Pons (tissue), 1 donor: Measurements from ENCODE around the gene GPR158.

Experiments used
- DNase-seq: peaks from one replicate; pipeline ENCODE4 v3.0.0-alpha.2; 2016; ENCODE audit warnings: low spot score

The GPR158 gene

GRCh38 chr10:25504838-25505237, 330.0 kb downstream of the GPR158 start:
- DNase-seq, result no peak

- no peak for DNase-seq
Observed at GRCh38 chr10:25505466-25505865, 330.7 kb downstream of the GPR158 start.

GRCh38 chr10:25506821-25507335, 332.1 kb downstream of the GPR158 start:
- no peak for DNase-seq

- DNase-seq, result no peak
Observed at GRCh38 chr10:25508112-25508815, 333.5 kb downstream of the GPR158 start.

DNA sequence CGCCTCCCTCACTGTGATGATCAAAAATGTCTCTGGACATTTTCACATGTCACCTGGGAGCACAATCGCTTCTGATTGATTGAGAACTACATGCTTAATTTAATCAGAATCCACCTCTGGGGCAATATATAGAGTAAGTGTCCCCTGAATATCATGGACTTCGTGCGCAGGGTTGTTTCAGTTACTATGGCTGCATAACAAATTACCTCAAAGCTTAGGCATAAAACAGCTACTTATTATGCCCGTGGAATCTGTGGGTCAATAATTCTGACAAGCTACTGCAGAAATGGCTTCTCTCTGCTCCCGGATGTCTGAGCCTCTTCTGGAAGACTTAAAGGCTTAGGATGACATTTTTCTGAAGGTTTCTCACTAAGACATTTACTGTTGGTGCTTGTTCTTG, 334.4 kb downstream of the GPR158 start:
- DNase-seq, result no peak

DNA sequence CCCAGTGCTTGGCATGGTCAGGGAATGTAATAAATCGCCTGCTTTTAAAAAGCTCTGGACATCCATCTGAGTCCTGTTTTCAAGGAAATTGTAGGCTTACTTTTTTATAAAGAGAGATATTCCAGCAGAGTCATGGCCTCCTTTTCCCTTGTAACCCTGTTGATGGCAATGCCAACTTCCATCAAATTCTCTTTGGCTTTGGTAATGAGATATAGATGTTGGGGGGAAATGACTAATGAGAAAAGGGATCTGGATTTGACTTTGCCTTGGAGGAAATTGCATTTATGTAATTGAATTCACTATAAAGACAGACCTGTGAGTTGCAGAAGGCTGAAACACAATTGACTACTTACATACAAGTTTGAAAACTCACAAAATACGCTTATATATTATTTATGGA, 347.5 kb downstream of the GPR158 start:
- no peak for DNase-seq

DNA sequence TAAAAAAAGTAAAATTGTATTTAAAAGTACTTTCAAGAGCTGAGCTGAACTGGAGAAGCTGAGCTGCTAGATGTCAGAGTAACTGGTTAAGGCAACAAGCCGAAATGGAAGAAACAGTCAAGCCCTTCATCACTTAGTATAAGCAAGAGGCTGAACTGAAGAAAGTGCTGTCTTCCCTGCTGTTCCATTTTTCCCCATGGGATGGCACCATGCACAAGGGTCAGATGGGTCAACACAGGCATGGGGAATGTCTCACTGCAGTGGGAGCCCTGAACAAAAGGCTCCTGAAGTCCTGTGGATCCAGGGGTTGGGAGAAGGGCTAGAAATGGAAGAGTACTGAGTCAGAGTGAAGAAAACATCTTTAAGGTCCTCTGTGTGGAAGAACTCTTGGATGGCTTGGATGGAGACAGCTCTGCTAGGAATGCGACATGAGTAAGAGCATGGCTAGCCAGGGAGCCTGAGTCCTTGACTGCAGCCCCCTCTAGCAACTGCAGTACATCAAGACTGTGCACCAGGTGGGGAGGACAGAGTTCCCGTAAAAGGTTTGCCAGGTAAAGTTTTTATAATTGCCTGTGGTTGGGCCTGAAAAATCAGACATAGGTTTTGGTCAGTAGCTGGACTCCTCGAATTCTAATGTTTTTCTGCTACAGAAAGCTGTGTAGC, 348.3 kb downstream of the GPR158 start:
- peak; percentile 31 for DNase-seq

- no peak for DNase-seq
Observed at GRCh38 chr10:25530306-25530705, 355.5 kb downstream of the GPR158 start.

DNA sequence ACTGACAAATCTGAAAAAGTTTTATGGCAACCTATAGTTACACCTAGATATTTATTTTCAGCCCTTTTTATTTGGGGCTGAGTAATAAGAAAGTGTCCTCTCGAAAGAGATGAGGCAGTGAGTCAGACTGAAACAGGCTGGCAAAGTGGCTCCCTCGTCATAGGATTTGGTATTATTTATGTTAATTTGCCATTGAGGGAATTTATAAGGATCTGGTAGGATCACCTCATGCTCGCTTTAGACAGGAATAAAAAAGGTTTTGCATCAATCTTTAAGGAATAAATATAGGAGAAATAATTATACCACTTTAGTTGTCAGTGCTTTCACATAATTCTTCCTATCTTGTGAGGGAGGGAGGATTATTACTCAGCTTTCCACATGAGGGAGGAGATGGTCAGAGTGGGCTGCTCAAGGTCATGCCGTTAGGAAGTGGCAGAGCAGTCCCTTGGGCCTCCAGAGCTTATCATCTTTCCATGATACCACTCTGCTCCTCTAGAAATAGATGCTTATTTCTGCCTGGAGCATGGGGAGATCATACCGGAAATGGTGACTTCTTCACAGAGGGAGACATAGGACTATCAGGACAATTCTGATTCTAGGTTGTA, 356.8 kb downstream of the GPR158 start:
- no peak for DNase-seq

DNA sequence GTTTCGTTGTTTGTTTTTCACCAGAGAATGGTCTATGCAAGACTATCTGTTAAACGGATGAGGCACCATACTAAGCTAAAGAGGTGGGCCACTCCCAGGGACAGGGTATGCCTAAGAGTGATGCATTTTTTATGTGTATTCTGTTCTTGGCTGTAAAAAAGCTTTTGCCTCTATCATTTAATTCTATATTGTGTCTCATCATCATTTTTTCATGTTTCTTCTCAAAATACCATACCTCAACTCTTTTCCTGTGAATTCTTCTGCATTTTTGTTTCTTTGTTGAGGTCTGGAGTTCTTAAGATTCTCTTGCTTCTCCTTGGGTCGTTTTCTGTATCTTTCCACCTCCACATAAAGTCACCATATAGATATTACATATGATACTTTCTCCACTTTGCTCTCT, 357.4 kb downstream of the GPR158 start:
- DNase-seq, result no peak

GRCh38 chr10:25536027-25536426, 361.2 kb downstream of the GPR158 start:
- no peak for DNase-seq

DNA sequence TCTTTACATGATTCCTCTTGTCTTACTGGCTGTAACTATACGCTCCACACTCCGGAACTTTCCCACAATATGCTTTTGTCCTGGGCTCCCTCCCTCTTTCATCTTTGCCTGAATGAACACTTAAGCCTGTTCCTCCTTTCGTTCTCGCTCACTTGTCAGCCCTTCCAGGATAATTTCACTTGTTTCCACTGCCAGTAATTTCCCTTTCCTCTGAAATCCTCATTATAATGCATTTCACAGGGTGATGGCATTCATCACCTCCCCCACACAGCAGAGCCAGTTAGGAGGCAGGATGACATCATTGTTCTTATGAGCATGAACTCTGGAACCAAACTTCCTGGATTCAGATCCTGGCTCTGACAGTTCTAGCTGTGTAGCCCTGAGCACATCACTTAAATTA, 372.6 kb downstream of the GPR158 start:
- peak; percentile 45 for DNase-seq

DNA sequence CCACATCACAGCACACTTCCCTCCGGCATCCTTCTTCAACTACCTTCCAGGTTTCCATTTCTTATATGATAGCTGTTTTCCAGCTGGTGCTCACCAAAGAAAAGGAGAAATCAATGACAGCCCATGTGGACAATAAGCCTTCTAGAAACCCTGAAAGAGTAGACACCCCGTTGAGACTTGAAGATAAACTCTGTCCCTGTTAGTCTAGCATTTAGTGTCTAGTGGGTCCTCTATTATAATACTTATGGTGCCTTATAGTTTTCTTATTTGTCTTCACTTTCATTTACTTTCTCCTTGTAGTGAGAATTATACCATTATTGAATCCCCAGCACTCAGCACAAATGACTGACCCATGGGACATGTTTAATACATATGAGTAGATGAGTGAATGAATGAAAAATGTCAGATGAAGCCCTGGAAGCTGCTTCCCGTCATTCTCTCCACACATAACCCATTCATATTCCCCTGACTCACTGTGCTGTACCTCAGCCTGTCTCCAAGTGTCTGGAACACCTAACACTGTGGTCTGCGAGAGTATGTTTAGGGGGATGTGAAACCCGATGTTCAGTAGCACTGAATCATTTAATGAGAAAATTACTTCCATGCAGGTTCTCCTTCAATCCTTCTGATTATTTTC, 377.6 kb downstream of the GPR158 start:
- DNase-seq, result no peak

- no peak for DNase-seq
Observed at GRCh38 chr10:25555865-25556264, 381.1 kb downstream of the GPR158 start.

DNA sequence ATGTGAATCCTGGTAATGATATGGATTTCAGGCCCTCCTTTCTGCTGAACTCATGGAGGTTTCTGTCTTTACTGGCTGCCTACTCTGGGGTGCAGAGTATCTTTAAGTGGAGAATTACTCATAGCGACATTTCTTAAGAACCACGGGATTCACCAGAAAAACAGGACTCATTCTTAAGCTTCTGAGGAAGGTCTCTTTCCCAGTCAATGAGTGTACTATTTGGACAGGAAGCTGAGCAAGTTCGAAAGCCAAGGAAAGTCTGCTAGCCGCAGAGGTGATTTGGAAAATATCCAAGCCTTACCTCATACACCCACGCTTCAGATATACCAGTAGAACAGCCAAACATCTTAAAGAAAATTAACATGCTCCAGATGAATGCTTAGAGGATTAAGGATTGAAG, 381.7 kb downstream of the GPR158 start:
- DNase-seq, result no peak

DNA sequence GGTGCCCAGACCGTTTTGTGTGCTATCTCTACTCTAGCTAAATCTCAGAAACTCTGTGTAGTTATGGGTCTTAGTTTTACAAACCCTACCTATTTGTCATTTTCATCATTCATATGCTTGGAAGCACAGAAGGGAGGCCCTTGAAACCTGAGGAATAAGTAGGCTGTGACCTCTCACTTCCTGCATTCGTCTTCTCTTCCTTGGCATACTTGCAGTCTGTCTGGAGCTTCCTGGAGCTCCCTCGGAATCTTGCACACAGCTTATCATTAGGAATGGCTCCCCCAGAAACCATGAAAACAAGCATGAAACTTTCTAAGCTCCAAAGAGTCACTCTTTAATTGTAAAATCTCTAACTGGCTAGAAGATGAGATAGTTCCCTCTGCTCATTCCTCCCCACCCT, 382.3 kb downstream of the GPR158 start:
- no peak for DNase-seq

GRCh38 chr10:25561758-25562157, 387.0 kb downstream of the GPR158 start:
- no peak for DNase-seq

DNA sequence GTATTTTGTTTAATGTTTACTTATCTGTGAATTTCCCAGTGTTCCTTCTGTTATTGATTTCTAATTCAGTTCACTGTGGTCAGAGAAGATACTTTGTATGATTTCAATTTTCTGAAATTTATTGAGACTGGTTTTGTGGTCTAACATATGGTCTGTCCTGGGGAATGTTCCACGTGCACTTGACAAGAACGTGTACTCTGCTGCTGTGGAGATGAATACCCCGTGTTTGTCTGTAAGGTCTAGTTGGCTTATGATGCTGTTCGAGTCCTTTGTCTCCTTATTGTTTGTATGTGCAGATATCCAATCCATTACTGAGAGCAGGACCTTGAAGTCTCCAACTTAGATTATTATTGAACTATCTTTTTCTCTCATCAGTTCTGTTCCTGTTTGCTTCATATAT, 387.7 kb downstream of the GPR158 start:
- DNase-seq, result no peak

- no peak for DNase-seq
Observed at GRCh38 chr10:25564351-25564750, 389.6 kb downstream of the GPR158 start.

GRCh38 chr10:25565570-25565969, 390.8 kb downstream of the GPR158 start:
- no peak for DNase-seq

- no peak for DNase-seq
Observed at GRCh38 chr10:25573316-25573715, 398.5 kb downstream of the GPR158 start.

DNA sequence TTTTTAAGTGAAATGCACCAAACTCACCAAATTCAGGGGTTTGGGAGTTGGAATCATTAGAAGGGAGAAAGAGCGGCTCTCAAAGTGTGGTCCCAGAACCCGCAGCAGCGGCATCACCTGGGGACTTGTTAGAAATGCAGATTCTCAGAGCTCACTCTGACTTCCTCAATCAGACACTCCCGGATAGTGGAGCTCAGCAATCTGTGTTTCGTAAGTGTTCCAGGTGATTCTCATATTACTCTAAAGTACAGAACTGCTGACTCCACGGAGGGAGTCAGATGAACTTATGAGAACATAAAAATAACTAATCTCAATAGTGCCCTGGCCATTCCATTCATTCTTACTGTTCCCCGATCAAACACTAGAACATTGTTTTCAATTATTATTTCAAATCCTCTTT, 400.5 kb downstream of the GPR158 start:
- no peak for DNase-seq

DNA sequence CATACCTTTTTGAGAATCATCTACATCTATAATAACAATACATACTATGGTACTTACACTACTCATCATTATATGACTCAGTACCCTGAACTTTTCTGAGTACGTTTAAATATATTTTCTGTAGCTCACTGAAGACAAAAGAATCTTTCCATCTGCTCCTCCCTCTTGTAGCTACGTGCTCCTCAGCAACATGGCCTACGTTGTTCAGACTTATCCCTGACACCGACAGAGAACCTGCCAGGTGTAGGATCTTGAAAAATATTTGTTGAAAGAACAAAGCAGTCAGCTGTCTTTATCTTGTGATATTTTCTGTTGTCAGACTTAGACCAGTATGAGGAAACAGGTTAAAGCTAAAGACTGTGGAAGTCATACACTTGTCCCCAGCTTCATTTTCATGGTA, 403.3 kb downstream of the GPR158 start:
- no peak for DNase-seq
